ENCODE data around the gene ZP2.
"Not testable (repeated sequence)": the region's sequence is repeated elsewhere in the genome, so short reads cannot be mapped to it uniquely, and the experiment has no call there.

Gene ZP2

DNA sequence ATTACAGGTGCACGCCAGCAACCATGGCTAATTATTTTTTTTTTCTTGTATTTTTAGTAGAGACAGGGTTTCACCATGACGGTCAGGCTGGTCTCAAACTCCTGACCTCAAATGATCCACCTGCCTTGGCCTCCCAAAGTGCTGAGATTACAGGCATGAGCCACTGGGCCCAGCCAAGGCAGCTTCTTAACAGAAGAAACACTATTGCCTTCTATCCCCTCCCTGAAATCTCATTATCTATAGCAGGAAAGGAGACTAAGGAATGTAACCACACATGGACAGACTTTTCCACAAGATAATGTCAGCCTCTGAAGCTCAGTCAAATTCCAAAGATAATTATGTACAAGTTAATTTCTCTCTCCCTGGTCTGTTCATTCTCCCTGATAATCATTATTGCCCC, 5.7 kb upstream of the ZP2 start:
- DNase-seq = no peak

GRCh38 chr16:21214086-21214485, 2.7 kb upstream of the ZP2 start:
- no peak for DNase-seq

- no peak for DNase-seq
Observed at GRCh38 chr16:21208446-21209230, 2.7 kb downstream of the ZP2 start.

- DNase-seq = no peak
Observed at GRCh38 chr16:21206550-21206949, 4.8 kb downstream of the ZP2 start.

- DNase-seq = no peak
Observed at GRCh38 chr16:21205303-21205702, 6.1 kb downstream of the ZP2 start.

DNA sequence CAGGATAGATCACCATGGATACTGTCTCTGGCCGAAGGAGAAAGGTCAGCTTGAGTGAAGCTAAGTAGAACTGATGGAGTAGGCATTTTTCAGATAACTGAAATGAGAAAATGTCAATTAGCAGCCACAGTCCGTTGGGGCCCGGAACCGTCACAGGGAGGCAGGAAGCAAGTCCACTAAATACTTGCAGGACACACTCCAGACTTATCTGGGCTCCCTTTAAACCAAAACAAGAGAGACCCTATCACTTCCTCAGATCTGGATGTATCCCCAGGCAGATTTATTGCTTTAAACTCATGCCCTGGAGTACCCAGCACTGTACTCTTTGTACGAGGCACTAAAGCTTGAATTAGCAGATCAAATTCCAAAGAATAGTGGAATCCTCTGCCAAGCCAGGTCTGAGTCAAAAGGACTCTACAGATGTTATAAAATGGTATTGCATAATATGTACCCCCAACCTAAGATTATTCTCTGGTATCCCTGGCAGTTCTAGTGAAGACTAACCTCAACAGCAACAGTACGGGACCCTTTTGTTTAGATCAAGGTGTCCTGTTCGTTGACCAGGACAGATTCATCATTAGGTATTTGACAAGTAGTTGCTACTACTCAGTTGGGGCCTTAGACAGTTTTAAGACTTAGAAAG, 8.1 kb downstream of the ZP2 start:
- no peak for DNase-seq

DNA sequence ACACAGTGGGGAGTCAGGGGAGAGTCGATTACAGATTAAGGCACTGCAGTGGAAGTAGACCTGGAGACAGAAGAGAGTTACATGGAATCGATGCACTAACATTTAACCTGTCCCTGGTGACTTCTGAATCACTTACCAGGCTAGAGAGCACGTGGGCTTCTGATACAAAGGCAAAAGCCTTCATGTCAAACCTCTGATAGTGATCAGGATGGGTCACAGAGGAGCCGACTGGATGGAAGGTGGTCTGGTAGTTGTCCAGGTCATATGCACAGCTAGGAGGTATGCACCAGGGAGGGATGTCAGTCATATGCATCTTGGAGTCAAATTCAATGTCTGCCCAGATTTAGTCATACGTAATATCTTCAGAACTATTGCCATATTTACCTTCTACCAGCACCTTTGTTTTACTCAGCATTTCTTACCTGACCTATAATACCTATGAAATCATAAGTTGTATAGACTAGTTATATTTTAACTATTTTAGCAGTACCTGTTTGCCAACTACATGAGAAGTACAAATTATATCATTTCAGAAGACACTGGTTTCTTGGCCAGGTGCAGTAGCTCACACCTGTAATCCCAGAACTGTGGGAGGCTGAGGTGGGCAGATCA, 11.7 kb downstream of the ZP2 start:
- DNase-seq = no peak

DNA sequence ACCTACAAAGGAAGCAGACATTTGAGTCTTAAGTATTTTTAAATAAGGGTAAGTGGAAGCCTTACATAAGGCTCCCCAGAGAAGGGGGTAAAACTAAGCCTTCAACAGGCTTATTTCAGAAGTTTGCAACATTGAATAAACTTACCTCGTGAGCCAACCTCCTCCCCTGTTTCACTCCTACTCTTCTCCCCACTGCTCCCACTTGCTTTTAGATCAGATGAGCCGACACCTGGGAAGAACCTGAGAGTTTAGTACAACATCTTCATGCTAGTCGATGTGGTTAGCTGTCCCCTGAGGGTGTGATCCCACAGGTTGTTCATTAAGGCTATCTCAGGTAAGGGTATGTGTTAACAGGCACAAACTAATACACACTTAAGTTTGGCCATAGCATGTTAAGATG, 13.8 kb downstream of the ZP2 start:
- no peak for DNase-seq

DNA sequence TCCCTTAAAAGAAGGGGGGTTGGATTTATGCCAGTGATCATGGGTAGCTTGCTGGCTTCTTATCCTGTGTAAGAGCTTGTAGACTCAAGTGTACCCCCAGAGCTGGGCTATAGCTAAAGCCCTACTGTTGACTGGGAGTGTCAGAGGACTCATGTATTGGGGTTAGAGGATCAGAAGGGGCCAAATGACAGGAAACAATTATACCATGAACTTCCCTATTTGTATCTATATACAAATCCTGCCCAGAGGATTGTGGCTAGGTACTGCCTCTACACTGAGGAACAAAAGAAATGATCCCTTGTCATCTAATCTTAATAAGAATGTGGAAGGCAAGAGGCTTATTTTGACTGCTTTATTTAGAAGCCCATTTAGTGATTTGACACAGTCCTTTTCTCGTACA, 14.3 kb downstream of the ZP2 start:
- no peak for DNase-seq

DNA sequence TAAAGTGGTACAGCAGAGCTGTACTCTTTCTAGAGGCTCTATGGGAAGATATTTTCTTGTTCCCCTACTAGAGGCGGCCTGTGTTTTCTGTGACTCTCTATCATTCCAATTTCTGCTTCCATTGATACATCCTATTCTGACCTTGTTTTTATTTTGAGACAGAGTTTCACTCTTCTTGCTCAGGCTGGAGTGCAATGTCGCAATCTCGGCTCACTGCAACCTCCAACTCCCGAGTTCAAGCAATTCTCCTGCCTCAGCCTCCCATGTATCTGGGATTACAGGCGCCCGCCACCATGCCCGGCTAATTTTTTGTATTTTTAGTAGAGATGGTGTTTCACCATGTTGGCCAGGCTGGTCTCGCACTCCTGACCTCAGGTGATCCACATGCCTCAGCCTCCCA, 16.0 kb downstream of the ZP2 start:
- DNase-seq = not testable (repeated sequence)

GRCh38 chr16:21194771-21195301, 16.5 kb downstream of the ZP2 start:
- peak in 11 of 51 donors; percentile 0 to 51 (median 3) for DNase-seq

GRCh38 chr16:21192991-21193390, 18.4 kb downstream of the ZP2 start:
- DNase-seq = no peak

- DNase-seq = no peak
Observed at GRCh38 chr16:21190599-21190998, 20.8 kb downstream of the ZP2 start.

GRCh38 chr16:21190013-21190412, 21.4 kb downstream of the ZP2 start:
- no peak for DNase-seq

DNA sequence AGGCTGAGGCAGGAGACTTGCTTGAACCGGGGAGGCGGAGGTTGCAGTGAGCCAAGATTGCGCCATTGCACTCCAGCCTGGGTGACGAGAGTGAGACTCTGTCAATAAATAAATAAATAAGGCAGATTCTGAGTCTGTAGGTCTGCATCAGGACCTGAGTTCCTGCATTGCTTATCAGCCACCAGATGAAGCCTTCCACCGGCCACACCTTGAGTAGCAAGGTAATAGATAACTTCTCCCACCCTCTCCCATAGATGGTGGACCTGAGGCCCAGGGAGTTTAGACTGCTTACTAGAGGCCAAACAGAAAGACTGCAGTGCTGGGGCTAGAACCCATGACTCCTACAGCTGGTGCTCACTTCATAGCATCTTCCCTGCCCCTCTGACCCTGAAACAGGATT, 22.1 kb downstream of the ZP2 start:
- no peak for DNase-seq

GRCh38 chr16:21186326-21186691, 25.1 kb downstream of the ZP2 start:
- DNase-seq = no peak

- no peak for DNase-seq
Observed at GRCh38 chr16:21185659-21186325, 25.6 kb downstream of the ZP2 start.

DNA sequence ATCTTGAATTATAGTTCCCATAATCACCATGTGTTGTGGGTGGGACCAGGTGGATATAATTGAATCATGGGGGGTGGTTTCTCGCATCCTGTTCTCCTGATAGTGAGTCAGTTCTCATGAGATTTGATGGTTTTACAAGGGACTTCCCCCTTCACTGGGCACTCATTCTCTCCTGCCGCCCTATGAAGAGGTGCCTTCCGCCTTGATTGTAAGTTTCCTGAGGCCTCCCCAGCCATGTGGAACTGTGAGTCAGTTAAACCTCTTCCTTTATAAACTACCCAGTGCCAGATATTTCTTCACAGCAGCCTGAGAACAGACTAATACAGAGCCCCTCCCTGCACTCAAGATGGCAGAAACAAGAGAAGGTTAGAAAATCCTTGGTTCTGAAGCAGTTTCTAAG, 26.5 kb downstream of the ZP2 start:
- no peak for DNase-seq

DNA sequence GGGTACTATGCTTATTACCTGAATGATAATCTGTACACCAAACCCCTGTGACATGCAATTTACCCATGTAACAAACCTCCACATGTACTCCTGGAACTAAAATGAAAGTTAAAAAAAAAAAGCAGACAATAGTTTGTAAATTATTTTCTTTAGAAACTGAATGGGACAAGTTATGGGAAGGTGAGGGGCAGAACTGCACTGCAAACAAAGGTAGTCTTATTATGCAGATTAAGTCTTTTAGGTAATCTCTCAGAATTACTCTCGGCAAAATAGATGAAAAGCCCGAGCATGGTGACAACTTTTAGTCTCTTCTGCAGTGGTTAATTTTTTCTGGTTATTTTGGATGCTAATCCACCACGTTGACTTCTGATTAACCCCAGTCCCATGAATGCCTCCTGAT, 27.4 kb downstream of the ZP2 start:
- DNase-seq = no peak

GRCh38 chr16:21179983-21180365, 31.4 kb downstream of the ZP2 start:
- no peak for DNase-seq

- DNase-seq = no peak
Observed at GRCh38 chr16:21179126-21179982, 32.0 kb downstream of the ZP2 start.

All from hypothalamus (tissue), 51 donors.